Measurements from ENCODE around the gene ZNF610.

ZNF610 gene

DNA sequence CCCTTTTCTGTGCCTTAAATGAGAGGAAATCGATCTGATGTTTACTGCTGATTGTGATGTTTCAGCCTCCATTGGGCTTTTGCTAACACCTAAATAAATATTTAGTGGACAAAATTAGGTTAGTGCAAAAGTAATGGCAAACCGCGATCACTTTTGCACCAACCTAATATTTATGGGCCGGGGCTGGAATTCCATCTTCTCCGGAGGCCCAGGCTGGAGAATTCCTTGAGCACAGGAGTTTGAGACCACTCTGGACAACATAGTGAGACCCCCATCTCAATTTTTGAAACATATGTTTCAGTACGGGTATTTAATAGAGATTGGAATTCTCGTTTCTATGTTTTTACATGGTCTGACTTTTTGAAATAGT, 34.3 kb downstream of the ZNF610 start:
- no peaks in the 10 kb centered on the region for H3K4me1 ChIP-seq (ENCODE audit: control insufficient read depth, insufficient read depth, low read length)
- no peaks in the 10 kb centered on the region; the same call in 1 of the 2 replicates for H3K9me3 ChIP-seq (ENCODE audit: control insufficient read depth, insufficient read depth, low read depth, low read length)
- CTCF ChIA-PET: no interaction called here
- H3K4me3 ChIP-seq (ENCODE audit: low read depth, low read length): peak overlapping the region; percentile 70
- no peak for TF ChIP-seq GFI1B (tag by site-specific recombination; IDR thresholded peaks at IDR 0.05)
- no peak for TF ChIP-seq ZNF837 (tag by site-specific recombination; IDR thresholded peaks at IDR 0.05)
- TF ChIP-seq SP3 (tag by site-specific recombination; IDR thresholded peaks at IDR 0.05): no peak
- TF ChIP-seq, protein P1, sequence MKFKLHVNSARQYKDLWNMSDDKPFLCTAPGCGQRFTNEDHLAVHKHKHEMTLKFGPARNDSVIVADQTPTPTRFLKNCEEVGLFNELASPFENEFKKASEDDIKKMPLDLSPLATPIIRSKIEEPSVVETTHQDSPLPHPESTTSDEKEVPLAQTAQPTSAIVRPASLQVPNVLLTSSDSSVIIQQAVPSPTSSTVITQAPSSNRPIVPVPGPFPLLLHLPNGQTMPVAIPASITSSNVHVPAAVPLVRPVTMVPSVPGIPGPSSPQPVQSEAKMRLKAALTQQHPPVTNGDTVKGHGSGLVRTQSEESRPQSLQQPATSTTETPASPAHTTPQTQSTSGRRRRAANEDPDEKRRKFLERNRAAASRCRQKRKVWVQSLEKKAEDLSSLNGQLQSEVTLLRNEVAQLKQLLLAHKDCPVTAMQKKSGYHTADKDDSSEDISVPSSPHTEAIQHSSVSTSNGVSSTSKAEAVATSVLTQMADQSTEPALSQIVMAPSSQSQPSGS (tag by site-specific recombination; IDR thresholded peaks at IDR 0.05; ENCODE audit: low read depth): no peak
- TF ChIP-seq HOXA7 (CRISPR knock-in tag; IDR thresholded peaks at IDR 0.05; ENCODE audit: borderline replicate concordance): no peak
- TF ChIP-seq ZNF335 (tag by site-specific recombination; conservative IDR thresholded peaks at IDR 0.05): 0 out of 2 replicates have a peak, but pooled peaks have one; percentile 33
- TF ChIP-seq PBX3 (CRISPR knock-in tag; IDR thresholded peaks at IDR 0.05): no peak
- TF ChIP-seq ZNF138 (tag by site-specific recombination; IDR thresholded peaks at IDR 0.05; ENCODE audit: borderline replicate concordance): no peak
- POLR2A ChIA-PET: no interaction called here
- peaks cover 9 to 24% of the 10 kb centered on the region in 2 experiments; a peak in 2 of 3 replicates for H3K36me3 ChIP-seq (ENCODE audit: control insufficient read depth in 2 of 2, insufficient read depth in 1 of 2, low read length in 2 of 2)
- 0 out of 2 replicates have a peak overlapping the region, but pooled peaks have one; percentile 56 for H3K27ac ChIP-seq (ENCODE audit: extremely low read depth, low read depth, low read length)

DNA sequence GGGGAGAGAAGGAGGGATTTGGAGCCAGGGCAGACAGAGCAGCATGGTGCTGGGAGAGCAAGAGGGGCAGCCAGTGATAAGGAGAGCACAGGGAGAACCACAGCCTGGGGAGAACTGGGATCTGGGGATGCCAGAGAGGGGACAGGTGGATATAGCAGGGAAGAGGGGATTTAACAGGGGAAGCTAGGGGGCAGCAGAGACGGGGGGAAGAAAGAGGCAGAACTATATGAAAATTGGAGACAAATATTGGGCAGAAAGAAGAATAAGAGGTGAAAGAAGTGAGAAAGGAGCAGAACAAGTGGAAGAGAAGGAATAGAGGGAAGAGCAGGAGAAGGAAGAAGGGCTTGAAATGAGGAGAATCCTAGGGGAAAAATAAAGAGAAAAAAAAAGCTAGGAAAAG, 55.1 kb downstream of the ZNF610 start:
- CTCF ChIA-PET: no interaction called here
- no peaks in the 10 kb centered on the region; the same call in 1 of the 2 replicates for H3K9me3 ChIP-seq (ENCODE audit: control insufficient read depth, insufficient read depth, low read depth, low read length)
- H3K4me3 ChIP-seq (ENCODE audit: low read depth, low read length): no peak overlapping the region
- H3K27ac ChIP-seq (ENCODE audit: extremely low read depth, low read depth, low read length): no peak overlapping the region
- POLR2A ChIA-PET: no interaction called here
- H3K36me3 ChIP-seq (ENCODE audit: control insufficient read depth in 2 of 2, insufficient read depth in 1 of 2, low read length in 2 of 2): peaks cover 0 to 21% of the 10 kb centered on the region in 2 experiments; a peak in 1 of 3 replicates
- H3K4me1 ChIP-seq (ENCODE audit: control insufficient read depth, insufficient read depth, low read length): no peaks in the 10 kb centered on the region
- TF ChIP-seq ZSCAN18 (tag by site-specific recombination; IDR thresholded peaks at IDR 0.05) (no peak), GLI4 (tag by site-specific recombination; IDR thresholded peaks at IDR 0.05) (no peak), HOXC10 (CRISPR knock-in tag; IDR thresholded peaks at IDR 0.05) (no peak), ZNF664 (tag by site-specific recombination; IDR thresholded peaks at IDR 0.05) (no peak), ZNF214 (tag by site-specific recombination; IDR thresholded peaks at IDR 0.05; ENCODE audit: borderline replicate concordance) (no peak), ZNF571 (tag by site-specific recombination; IDR thresholded peaks at IDR 0.05) (no peak), ZNF600 (tag by site-specific recombination; IDR thresholded peaks at IDR 0.05) (no peak), ZEB2 (tag by site-specific recombination; IDR thresholded peaks at IDR 0.05) (no peak), ZNF777 (tag by site-specific recombination; IDR thresholded peaks at IDR 0.05; ENCODE audit: borderline replicate concordance) (no peak), ZBTB17 (tag by site-specific recombination; IDR thresholded peaks at IDR 0.05) (no peak), ZNF140 (tag by site-specific recombination; IDR thresholded peaks at IDR 0.05) (no peak)
- TF ChIP-seq, protein P2, sequence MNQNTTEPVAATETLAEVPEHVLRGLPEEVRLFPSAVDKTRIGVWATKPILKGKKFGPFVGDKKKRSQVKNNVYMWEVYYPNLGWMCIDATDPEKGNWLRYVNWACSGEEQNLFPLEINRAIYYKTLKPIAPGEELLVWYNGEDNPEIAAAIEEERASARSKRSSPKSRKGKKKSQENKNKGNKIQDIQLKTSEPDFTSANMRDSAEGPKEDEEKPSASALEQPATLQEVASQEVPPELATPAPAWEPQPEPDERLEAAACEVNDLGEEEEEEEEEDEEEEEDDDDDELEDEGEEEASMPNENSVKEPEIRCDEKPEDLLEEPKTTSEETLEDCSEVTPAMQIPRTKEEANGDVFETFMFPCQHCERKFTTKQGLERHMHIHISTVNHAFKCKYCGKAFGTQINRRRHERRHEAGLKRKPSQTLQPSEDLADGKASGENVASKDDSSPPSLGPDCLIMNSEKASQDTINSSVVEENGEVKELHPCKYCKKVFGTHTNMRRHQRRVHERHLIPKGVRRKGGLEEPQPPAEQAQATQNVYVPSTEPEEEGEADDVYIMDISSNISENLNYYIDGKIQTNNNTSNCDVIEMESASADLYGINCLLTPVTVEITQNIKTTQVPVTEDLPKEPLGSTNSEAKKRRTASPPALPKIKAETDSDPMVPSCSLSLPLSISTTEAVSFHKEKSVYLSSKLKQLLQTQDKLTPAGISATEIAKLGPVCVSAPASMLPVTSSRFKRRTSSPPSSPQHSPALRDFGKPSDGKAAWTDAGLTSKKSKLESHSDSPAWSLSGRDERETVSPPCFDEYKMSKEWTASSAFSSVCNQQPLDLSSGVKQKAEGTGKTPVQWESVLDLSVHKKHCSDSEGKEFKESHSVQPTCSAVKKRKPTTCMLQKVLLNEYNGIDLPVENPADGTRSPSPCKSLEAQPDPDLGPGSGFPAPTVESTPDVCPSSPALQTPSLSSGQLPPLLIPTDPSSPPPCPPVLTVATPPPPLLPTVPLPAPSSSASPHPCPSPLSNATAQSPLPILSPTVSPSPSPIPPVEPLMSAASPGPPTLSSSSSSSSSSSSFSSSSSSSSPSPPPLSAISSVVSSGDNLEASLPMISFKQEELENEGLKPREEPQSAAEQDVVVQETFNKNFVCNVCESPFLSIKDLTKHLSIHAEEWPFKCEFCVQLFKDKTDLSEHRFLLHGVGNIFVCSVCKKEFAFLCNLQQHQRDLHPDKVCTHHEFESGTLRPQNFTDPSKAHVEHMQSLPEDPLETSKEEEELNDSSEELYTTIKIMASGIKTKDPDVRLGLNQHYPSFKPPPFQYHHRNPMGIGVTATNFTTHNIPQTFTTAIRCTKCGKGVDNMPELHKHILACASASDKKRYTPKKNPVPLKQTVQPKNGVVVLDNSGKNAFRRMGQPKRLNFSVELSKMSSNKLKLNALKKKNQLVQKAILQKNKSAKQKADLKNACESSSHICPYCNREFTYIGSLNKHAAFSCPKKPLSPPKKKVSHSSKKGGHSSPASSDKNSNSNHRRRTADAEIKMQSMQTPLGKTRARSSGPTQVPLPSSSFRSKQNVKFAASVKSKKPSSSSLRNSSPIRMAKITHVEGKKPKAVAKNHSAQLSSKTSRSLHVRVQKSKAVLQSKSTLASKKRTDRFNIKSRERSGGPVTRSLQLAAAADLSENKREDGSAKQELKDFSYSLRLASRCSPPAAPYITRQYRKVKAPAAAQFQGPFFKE (tag by site-specific recombination; IDR thresholded peaks at IDR 0.05; ENCODE audit: borderline replicate concordance): no peak
- TF ChIP-seq, protein P3, sequence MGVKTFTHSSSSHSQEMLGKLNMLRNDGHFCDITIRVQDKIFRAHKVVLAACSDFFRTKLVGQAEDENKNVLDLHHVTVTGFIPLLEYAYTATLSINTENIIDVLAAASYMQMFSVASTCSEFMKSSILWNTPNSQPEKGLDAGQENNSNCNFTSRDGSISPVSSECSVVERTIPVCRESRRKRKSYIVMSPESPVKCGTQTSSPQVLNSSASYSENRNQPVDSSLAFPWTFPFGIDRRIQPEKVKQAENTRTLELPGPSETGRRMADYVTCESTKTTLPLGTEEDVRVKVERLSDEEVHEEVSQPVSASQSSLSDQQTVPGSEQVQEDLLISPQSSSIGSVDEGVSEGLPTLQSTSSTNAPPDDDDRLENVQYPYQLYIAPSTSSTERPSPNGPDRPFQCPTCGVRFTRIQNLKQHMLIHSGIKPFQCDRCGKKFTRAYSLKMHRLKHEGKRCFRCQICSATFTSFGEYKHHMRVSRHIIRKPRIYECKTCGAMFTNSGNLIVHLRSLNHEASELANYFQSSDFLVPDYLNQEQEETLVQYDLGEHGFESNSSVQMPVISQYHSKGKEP (tag by site-specific recombination; IDR thresholded peaks at IDR 0.05): no peak
- TF ChIP-seq, protein P4, sequence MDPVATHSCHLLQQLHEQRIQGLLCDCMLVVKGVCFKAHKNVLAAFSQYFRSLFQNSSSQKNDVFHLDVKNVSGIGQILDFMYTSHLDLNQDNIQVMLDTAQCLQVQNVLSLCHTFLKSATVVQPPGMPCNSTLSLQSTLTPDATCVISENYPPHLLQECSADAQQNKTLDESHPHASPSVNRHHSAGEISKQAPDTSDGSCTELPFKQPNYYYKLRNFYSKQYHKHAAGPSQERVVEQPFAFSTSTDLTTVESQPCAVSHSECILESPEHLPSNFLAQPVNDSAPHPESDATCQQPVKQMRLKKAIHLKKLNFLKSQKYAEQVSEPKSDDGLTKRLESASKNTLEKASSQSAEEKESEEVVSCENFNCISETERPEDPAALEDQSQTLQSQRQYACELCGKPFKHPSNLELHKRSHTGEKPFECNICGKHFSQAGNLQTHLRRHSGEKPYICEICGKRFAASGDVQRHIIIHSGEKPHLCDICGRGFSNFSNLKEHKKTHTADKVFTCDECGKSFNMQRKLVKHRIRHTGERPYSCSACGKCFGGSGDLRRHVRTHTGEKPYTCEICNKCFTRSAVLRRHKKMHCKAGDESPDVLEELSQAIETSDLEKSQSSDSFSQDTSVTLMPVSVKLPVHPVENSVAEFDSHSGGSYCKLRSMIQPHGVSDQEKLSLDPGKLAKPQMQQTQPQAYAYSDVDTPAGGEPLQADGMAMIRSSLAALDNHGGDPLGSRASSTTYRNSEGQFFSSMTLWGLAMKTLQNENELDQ (tag by site-specific recombination; IDR thresholded peaks at IDR 0.05; ENCODE audit: low read depth): no peak
